ENCODE measurements around the gene GHDC. TPM values are rescaled to one million over a fixed set of nuclear protein-coding genes. Genes with fewer than 3 reads are reported as not detected.

Gene GHDC
- total and polyA plus RNA-seq, 2 donors (not counting 3 experiments of a cell fraction or from before 2014, with no cell fraction given): 9.8 to 11.2 TPM

GRCh38 chr17:42203354-42203753, 9.1 kb upstream of the GHDC start:
- intact Hi-C loops (cut with micrococcal nuclease) (no loop called here), dilution Hi-C loops (cut with MboI; ENCODE audit: extremely low pct_ligation_motif_present, low sequenced_read_pairs) (no loop called here)
- no peak overlapping the region for H2AFZ ChIP-seq (ENCODE audit: low read depth, low read length)
- DNase-seq (ENCODE audit: low read depth, low spot score) (no peak), FAIRE-seq (no peak)
- H3K79me2 ChIP-seq (ENCODE audit: control insufficient read depth, insufficient read depth, low read length): no peaks in the 10 kb centered on the region
- H3K4me3 ChIP-seq (replicated peaks in 1 of 3; ENCODE audit: insufficient read depth in 1 of 3, low read depth in 1 of 3, low read length in 3 of 3): no peak overlapping the region
- H3K4me2 ChIP-seq (ENCODE audit: insufficient read depth, low read length): no peak overlapping the region
- TF ChIP-seq JUN (IDR thresholded peaks at IDR 0.05; ENCODE audit: borderline replicate concordance, insufficient read depth, insufficient read length, low read depth): no peak
- no peak for TF ChIP-seq POLR2A (IDR thresholded peaks at IDR 0.05; ENCODE audit: low read depth, low read length)
- no peak for TF ChIP-seq POLR2AphosphoS5 (IDR thresholded peaks at IDR 0.05; ENCODE audit: insufficient read depth, low read depth, low read length)
- TF ChIP-seq MYC (IDR thresholded peaks at IDR 0.05; ENCODE audit: low read depth, low read length): no peak
- no peak for TF ChIP-seq GATA2 (IDR thresholded peaks at IDR 0.05; ENCODE audit: insufficient read depth, insufficient read length, low read depth, low read length)
- no peak for TF ChIP-seq FOS (IDR thresholded peaks at IDR 0.05; ENCODE audit: borderline replicate concordance, insufficient read depth, low read length)
- TF ChIP-seq, protein P1, sequence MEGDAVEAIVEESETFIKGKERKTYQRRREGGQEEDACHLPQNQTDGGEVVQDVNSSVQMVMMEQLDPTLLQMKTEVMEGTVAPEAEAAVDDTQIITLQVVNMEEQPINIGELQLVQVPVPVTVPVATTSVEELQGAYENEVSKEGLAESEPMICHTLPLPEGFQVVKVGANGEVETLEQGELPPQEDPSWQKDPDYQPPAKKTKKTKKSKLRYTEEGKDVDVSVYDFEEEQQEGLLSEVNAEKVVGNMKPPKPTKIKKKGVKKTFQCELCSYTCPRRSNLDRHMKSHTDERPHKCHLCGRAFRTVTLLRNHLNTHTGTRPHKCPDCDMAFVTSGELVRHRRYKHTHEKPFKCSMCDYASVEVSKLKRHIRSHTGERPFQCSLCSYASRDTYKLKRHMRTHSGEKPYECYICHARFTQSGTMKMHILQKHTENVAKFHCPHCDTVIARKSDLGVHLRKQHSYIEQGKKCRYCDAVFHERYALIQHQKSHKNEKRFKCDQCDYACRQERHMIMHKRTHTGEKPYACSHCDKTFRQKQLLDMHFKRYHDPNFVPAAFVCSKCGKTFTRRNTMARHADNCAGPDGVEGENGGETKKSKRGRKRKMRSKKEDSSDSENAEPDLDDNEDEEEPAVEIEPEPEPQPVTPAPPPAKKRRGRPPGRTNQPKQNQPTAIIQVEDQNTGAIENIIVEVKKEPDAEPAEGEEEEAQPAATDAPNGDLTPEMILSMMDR (IDR thresholded peaks at IDR 0.05; ENCODE audit: extremely low read depth in 1 of 2, insufficient read depth in 1 of 2, low read depth in 1 of 2, low read length in 2 of 2): no peak
- no peak for TF ChIP-seq EZH2 (IDR thresholded peaks at IDR 0.05; ENCODE audit: borderline replicate concordance, low read depth, low read length, severe bottlenecking)
- TF ChIP-seq, protein P2, sequence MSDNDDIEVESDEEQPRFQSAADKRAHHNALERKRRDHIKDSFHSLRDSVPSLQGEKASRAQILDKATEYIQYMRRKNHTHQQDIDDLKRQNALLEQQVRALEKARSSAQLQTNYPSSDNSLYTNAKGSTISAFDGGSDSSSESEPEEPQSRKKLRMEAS (IDR thresholded peaks at IDR 0.05; ENCODE audit: insufficient read depth, insufficient read length): no peak
- H3K9me1 ChIP-seq (replicated peaks; ENCODE audit: control insufficient read depth, extremely low read depth, insufficient read depth, low read length): no peaks in the 10 kb centered on the region
- H3K9ac ChIP-seq (replicated peaks; ENCODE audit: extremely low read depth, insufficient read depth, low read length): no peak overlapping the region
- H3K9me3 ChIP-seq (replicated peaks; ENCODE audit: control insufficient read depth, insufficient read depth, low read length): no peaks in the 10 kb centered on the region
- H3K4me1 ChIP-seq (ENCODE audit: control insufficient read depth, extremely low read depth, insufficient read depth, low read length): no peaks in the 10 kb centered on the region
- ChIA-PET CTCF (interaction anchor here (1.0 to 3.2 kb wide), 2 partner anchors 19 to 48 kb away, joined by 3 to 11 read pairs; no protein-coding TSS in a partner anchor), POLR2A (no interaction called here)
- no peaks in the 10 kb centered on the region for H4K20me1 ChIP-seq (replicated peaks; ENCODE audit: control insufficient read depth, extremely low read depth, insufficient read depth, low read length)
- no TSS peak for BruUV-seq (replicated peaks)
- no peaks in the 10 kb centered on the region for H3K27me3 ChIP-seq (ENCODE audit: control insufficient read depth in 2 of 2, insufficient read depth in 2 of 2, low read length in 2 of 2)
- H3K27ac ChIP-seq (ENCODE audit: insufficient read depth, low read depth, low read length): no peak overlapping the region
- peaks cover 7 to 20% of the 10 kb centered on the region in 2 experiments for H3K36me3 ChIP-seq (ENCODE audit: control insufficient read depth in 2 of 2, extremely low read depth in 1 of 2, insufficient read depth in 2 of 2, low read length in 2 of 2)

Data from endothelial cell of umbilical vein (primary cell).